Measurements from ENCODE around the gene KCNT1.

The KCNT1 gene

DNA sequence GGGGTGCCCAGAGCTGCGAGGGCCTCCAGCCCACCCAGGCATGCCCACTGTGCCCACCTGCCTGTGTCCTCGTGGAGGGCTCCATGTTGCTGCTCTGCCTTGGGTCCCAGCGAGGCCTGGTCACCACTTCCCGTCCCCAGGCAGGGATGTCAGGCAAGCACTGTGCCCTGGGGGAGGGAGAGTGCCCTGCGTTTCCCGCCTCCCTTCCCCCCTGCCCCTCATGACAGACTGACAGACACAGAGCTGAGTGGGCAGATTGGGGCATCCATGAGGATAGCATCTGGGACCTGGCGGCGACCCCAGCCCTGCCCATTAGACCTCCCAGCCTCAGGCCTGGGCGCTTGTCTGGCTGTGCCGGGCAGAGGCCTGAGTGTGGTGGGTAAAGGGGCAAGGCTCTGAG, 56.9 kb downstream of the KCNT1 start:
- TF ChIP-seq POLR2A (IDR thresholded peaks at IDR 0.05; ENCODE audit: low read depth, low read length) = no peak
- DNase-seq (ENCODE audit: insufficient read length, low spot score) (no peak), FAIRE-seq (no peak)

DNA sequence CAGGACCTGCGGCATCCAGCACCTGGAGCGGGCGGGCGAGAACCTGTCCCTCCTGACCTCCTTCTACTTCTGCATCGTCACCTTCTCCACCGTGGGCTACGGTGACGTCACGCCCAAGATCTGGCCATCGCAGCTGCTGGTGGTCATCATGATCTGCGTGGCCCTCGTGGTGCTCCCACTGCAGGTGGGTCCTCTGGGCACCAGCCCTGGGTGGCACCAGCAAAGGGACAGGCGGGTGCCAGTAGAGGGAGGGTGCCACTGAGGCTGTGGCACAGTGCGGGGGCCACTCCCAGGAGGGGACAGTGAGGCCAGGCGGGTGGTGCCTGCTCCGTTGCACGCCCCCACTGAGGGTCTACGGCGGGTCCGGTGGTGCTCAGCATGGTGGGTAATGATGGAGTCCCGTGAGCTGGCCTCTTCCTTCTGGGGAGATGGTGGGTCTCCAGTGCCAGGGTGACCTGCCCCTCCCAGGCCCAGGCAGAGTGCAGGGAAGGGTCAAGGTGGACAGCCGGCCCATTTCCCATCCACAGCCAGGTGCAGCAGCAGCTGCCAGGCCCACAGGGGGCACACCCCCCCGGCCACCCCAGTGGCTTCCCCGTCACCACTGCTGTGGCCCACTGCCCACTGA, 57.8 kb downstream of the KCNT1 start:
- FAIRE-seq (no peak), DNase-seq (ENCODE audit: insufficient read length, low spot score) (no peak)
- no peak for TF ChIP-seq POLR2A (IDR thresholded peaks at IDR 0.05; ENCODE audit: low read depth, low read length)

DNA sequence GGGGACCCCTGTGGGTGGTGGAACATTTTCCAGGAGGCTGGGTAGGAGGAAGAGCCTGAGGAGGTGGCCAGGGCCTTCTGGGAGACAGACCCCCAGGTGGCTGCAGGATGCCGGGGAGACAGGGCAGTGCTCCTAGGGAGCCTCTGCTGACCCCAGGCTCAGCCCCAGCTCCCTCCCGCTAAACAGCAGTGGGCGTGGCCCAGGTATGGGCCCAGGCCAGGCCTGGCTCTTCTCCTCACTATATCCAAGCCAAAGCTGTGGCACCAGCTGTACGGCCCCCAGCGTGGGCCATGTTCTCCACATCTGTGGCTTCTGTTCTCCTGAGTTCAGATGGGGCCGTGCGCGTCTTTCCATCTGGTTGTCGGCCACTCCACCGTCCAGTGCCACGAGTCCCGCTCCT, 58.5 kb downstream of the KCNT1 start:
- no peak for TF ChIP-seq POLR2A (IDR thresholded peaks at IDR 0.05; ENCODE audit: low read depth, low read length)

DNA sequence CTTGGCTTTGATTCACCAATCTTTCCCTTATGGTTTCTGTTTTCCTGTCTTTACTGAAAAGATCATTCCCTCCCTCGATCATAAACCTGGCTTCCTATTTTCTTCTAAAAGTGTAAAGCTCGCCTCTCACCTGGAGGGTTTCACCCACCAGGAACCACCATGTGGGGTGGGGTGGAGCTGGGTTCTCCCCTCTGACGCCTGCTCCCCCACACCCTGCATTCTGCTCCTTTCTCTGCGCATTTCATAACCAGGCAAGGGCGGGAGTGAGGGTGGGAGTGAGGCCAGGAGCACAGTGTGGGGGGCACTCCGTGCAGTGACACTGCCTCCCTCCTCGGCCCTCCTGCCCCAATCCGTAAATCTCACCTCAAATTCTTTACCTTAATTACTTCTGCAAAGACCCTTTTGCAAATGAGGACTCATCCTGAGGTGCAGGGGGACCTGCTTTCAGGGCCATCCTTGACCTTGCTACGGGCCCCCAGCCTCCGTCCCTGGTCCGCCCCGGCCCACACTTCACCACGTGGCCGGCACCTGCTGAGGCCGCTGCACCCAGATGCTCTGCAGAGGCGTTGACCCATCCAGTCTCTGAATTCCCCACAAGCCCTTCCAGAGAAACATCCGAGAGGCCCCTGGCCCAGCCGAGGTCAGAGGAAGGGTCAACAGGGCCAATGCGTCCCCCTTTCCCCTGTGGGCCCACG, 59.3 kb downstream of the KCNT1 start:
- FAIRE-seq (no peak), DNase-seq (ENCODE audit: insufficient read length, low spot score) (no peak)
- no peak for TF ChIP-seq POLR2A (IDR thresholded peaks at IDR 0.05; ENCODE audit: low read depth, low read length)

More for the DNA sequence above, 58.5 kb downstream of the KCNT1 start:
- DNase-seq (ENCODE audit: insufficient read length, low spot score) = no peak
- FAIRE-seq = no peak

DNA sequence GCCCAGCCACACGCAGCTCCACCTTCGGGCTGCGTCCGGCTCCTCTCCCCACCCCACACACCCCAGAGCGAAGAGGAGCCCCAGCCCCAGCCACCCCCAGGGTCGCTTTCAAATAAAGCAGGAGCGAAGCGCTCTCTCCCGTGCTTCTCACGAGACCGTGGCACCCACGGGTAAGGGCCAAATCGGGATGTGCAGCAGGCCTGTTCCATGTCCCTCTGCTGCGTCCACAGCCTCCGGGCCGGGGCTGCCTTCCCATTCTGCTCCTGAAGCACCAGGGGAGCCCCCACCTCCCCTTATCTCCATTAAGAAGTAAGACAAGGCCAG, 59.8 kb downstream of the KCNT1 start:
- TF ChIP-seq POLR2A (IDR thresholded peaks at IDR 0.05; ENCODE audit: low read depth, low read length) = no peak
- DNase-seq (ENCODE audit: insufficient read length, low spot score) (no peak), FAIRE-seq (no peak)

DNA sequence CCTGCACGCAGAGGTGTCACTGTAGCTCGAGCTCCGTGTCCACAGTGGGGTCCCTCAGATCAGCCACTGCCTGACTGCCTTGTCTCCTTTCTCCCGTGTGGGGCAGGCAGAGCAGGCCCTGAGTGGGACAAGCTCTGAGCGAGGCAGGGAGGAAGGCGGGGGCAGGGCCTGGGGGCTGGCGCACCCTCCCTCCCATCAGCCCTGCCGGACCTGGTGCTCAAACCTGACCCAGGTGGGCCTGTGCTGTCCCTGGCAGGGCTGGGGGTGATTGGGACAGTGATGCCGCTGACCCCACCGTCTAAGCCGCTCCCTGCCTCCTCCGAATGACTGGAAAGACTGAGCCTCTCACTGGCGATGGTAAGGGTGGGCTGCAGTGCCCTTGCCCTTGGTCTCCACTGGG, 60.9 kb downstream of the KCNT1 start:
- DNase-seq (ENCODE audit: insufficient read length, low spot score) (no peak), FAIRE-seq (no peak)

DNA sequence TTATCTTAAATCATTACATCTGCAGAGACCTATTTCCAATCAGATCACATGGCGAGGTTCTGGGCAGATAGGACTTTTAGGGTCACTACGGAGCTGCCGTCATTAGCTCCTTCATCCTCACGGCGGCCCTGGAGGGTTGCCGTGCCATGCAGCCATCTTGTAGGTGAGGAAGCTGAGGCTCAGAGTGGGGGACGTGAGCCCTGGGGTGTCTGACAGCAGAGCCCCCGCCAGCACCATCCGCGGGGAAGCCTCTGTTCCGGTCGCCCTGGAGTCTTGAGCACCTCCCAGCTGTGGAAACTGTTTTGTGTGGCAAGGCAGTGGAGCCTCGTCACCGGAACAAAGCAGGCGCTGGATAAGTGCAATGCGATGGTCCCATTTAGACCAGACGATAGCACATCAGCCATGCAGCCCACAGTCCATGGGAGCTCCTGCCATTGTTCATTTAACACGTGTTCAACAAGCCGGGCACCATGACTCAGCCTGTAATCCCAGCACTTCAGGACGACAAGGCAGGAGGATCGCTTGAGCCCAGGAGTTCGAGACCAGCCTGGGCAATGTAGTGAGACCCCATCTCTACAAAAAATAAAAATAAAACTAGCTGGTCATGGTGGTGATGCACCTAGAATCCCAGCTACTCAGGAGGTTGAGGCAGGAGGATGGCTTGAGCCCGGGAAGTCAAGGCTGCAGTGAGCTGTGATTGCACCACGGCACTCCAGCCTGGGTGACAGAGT, 61.9 kb downstream of the KCNT1 start:
- FAIRE-seq (no peak), DNase-seq (ENCODE audit: insufficient read length, low spot score) (no peak)
- TF ChIP-seq POLR2A (IDR thresholded peaks at IDR 0.05; ENCODE audit: low read depth, low read length) = no peak

More for the DNA sequence above, 60.9 kb downstream of the KCNT1 start:
- no peak for TF ChIP-seq POLR2A (IDR thresholded peaks at IDR 0.05; ENCODE audit: low read depth, low read length)

DNA sequence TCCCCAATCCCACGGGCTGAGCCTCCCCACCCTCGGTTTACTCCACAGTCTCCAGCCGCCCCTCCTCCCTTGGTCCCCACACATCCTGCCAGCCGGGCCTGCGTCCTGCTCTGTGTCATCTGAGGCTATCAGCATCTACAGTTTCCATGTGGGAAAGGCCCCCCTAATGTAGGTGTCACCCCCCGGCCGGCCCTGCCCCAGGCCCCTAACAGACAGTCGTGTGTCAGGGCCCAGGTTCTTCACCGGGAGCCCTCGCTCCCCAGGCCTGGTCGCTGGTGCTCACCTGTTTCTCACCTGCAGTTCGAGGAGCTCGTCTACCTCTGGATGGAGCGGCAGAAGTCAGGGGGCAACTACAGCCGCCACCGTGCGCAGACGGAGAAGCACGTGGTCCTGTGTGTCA, 62.7 kb downstream of the KCNT1 start:
- DNase-seq (ENCODE audit: insufficient read length, low spot score) (no peak), FAIRE-seq (no peak)
- no peak for TF ChIP-seq POLR2A (IDR thresholded peaks at IDR 0.05; ENCODE audit: low read depth, low read length)

DNA sequence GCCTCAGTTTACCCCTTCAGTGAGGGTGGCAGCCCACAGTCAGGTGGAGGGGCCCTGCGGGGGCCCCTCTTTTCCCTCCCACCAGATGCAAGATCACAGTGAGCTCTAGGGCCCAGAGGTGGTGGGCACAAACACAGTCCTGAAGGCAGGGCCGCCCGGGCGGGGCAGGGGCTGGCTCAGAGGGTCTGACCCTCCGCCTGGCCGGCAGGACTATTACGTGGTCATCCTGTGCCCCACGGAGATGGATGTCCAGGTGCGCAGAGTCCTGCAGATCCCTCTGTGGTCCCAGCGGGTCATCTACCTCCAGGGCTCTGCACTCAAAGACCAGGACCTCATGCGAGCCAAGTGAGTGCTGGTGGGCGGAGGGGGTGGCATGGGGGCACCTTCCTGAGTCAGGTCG, 63.4 kb downstream of the KCNT1 start:
- FAIRE-seq (no peak), DNase-seq (ENCODE audit: insufficient read length, low spot score) (no peak)
- TF ChIP-seq POLR2A (IDR thresholded peaks at IDR 0.05; ENCODE audit: low read depth, low read length) = no peak

DNA sequence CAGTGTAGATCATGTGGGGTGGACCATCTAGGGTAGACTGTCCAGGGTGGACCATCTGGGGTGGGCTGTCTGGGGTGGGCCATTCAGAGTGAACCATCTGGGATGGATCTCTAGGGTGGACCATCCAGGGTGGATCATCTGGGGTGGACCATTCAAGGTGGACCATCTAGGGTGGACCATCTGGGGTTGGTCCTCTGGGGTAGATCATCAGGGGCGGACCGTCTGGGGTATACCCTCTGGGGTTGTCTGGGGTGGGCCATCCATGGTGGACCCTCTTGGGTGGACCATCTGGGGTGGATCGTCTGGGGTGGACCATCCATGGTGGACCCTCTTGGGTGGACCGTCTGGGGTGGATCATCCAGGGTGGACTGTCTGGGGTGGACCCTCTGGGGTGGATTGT, 64.3 kb downstream of the KCNT1 start:
- FAIRE-seq = no peak
- TF ChIP-seq POLR2A (IDR thresholded peaks at IDR 0.05; ENCODE audit: low read depth, low read length) = no peak
- no peak for DNase-seq (ENCODE audit: insufficient read length, low spot score)

DNA sequence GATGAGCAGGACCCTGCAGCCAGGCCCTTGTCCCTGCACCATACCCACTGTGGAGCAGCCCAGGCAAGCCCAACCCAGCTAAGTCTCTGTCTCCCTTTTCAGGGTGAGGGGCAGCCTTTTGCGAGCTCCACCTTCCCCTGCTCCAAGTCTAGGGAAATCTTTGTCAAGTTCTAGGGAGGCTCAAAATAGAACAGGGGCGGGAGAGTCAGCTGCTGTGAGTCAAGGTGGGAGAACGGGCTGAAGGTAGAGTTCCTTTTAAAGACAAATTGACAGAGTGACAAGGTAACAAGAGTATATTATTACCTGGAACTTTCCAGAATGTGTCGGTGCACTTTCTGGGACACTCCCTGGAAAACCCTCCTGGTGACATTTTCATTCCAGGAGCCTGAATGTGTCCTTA, 64.7 kb downstream of the KCNT1 start:
- FAIRE-seq (no peak), DNase-seq (ENCODE audit: insufficient read length, low spot score) (no peak)
- no peak for TF ChIP-seq POLR2A (IDR thresholded peaks at IDR 0.05; ENCODE audit: low read depth, low read length)

DNA sequence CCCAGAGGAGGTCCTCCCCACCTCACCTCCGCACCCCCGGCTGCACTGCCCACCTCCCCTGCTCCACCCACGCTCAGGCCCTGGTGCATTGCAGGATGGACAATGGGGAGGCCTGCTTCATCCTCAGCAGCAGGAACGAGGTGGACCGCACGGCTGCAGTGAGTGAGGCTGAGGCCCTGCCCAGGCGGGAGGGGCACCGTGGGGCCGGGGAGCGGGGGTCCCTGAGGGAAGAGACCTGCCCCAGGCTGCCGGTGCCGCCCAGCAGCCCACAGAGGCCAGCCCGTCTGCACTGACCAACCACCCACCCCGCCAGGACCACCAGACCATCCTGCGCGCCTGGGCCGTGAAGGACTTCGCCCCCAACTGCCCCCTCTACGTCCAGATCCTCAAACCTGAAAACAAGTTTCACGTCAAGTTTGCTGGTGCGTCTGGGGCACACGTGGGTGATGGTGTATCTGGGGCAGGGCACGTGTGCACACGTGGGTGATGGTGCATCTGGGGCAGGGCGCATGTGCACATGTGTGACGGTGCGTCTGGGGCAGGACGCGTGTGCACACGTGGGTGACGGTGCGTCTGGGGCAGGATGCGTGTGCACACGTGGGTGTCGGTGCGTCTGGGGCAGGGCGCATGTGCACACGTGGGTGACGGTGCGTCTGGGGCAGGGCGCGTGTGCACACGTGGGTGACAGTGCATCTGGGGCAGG, 66.7 kb downstream of the KCNT1 start:
- no peak for TF ChIP-seq POLR2A (IDR thresholded peaks at IDR 0.05; ENCODE audit: low read depth, low read length)
- FAIRE-seq (no peak), DNase-seq (ENCODE audit: insufficient read length, low spot score) (no peak)

DNA sequence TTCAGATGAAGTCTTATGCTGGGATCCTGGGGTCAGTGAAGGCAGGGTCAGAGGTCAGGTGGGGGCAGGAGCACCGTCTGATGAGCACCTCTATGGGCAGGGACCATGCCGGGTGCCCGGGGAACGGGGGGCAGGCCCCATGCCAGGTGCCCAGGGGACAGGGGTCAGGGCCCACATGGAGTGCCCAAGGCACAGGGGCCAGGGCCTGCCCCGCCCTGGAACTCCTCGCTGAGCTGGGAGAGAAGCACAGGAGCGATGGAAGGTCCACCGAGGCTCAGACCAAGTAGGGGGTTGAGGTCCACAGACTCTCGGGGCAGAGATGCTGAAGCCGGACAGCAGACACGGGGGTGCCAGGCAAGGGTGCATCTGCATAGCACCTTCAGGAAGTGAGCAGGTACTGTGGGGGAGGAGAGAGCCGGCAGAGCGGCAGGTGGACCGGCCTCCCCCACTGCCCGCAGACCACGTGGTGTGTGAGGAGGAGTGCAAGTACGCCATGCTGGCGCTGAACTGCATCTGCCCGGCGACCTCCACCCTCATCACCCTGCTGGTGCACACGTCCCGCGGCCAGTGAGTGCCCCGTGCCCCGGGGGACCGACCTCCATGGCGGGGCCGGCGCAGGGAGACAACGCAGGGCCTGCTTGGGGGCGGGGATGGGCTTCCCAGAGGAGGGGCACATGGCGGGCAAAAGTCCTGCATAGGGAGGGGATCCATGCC, 67.7 kb downstream of the KCNT1 start:
- no peak for TF ChIP-seq POLR2A (IDR thresholded peaks at IDR 0.05; ENCODE audit: low read depth, low read length)
- DNase-seq (ENCODE audit: insufficient read length, low spot score) (no peak), FAIRE-seq (no peak)

DNA sequence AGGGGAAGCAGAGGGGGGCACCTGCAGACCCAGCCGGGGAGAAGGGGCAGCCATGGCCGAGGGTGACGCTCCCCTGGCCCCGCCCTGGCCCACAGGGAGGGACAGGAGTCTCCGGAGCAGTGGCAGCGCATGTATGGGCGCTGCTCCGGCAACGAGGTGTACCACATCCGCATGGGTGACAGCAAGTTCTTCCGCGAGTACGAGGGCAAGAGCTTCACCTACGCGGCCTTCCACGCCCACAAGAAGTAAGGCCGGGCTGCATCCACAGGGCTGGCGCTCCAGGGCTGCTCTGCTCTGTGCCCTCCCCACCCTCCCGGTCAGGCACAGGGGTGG, 68.2 kb downstream of the KCNT1 start:
- no peak for FAIRE-seq
- no peak for DNase-seq (ENCODE audit: insufficient read length, low spot score)
- TF ChIP-seq POLR2A (IDR thresholded peaks at IDR 0.05; ENCODE audit: low read depth, low read length) = no peak

All from H54 (cell line).